ENCODE data around the gene GRB2.
"Not testable (repeated sequence)": the region's sequence is repeated elsewhere in the genome, so short reads cannot be mapped to it uniquely, and the experiment has no call there.

GRB2 gene

DNA sequence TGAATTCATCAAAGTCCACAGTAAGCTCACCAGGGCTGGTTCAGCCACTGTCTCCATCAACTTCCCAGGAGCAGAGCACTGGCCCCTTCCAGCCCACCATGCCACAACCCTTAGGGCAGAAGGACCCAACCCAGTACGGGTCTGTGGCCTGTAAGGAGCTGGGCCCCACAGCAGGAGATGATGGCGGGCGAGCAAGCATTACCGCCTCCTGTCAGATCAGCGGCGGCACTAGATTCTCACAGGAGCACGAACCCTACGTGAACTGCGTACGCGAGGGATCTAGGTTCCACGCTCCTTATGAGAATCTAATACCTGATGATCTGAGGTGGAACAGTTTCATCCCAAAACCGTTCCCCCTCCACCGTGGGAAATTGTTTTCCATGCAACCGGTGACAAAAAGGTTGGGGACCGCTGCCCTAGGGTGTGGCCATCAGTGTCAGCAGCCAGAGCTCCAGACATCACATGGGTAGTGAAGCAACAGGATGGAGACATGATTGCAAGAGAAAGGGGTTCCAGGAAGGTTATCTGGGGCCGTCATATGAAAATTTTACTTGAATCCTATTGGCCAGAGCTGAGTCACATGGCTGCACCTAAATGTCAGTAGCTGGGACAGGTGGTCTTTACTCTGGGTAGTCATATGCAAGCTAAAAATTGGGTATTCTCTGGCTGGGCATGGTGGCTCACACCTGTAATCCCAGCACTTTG lies 103.8 kb downstream of the GRB2 start:
- TF ChIP-seq TARDBP (IDR thresholded peaks at IDR 0.05), result no peak
- no peak for TF ChIP-seq HDGF (IDR thresholded peaks at IDR 0.05; ENCODE audit: borderline replicate concordance)
- no peak for TF ChIP-seq FOXA1 (IDR thresholded peaks at IDR 0.05)
- TF ChIP-seq ZNF384 (IDR thresholded peaks at IDR 0.05), result no peak
- TF ChIP-seq PKNOX1 (IDR thresholded peaks at IDR 0.05), result no peak
- no peak for TF ChIP-seq SUZ12 (IDR thresholded peaks at IDR 0.05)
- TF ChIP-seq CTBP1 (IDR thresholded peaks at IDR 0.05; ENCODE audit: borderline replicate concordance), result no peak
- no peak for TF ChIP-seq LEF1 (IDR thresholded peaks at IDR 0.05; ENCODE audit: borderline replicate concordance)
- no peak for TF ChIP-seq ELF4 (IDR thresholded peaks at IDR 0.05)
- TF ChIP-seq FOXK2 (IDR thresholded peaks at IDR 0.05), result no peak
- TF ChIP-seq BHLHE40 (IDR thresholded peaks at IDR 0.05; ENCODE audit: borderline replicate concordance), result no peak
- no peak for TF ChIP-seq NFRKB (IDR thresholded peaks at IDR 0.05)
- no peak for TF ChIP-seq SP1 (IDR thresholded peaks at IDR 0.05)
- TF ChIP-seq FOXM1 (IDR thresholded peaks at IDR 0.05; ENCODE audit: borderline replicate concordance), result no peak
- no peak for TF ChIP-seq L3MBTL2 (conservative IDR thresholded peaks at IDR 0.05)
- TF ChIP-seq ARNT (IDR thresholded peaks at IDR 0.05), result no peak
- ChIA-PET POLR2A (interaction anchor here (1.6 kb wide), 1 partner anchor 12 kb away, joined by 7 read pairs; the partner anchor contains the start of gene SLC25A19), CTCF (no interaction called here)
- no peak for DNase-seq (ENCODE audit: extremely low spot score)

- no peak for DNase-seq (ENCODE audit: extremely low spot score)
- ChIA-PET POLR2A (interaction anchor here (1.1 kb wide), 1 partner anchor 12 kb away, joined by 7 read pairs; the partner anchor contains the start of gene SLC25A19), CTCF (no interaction called here)
- TF ChIP-seq PKNOX1 (IDR thresholded peaks at IDR 0.05) (no peak), HDGF (IDR thresholded peaks at IDR 0.05; ENCODE audit: borderline replicate concordance) (no peak)
Measured at GRCh38 chr17:75301049-75301448, 104.4 kb downstream of the GRB2 start.

GRCh38 chr17:75300280-75300679 lies 105.2 kb downstream of the GRB2 start:
- ChIA-PET CTCF (interaction anchor here (0.6 kb wide), 2 partner anchors 99 to 118 kb away, joined by 5 to 7 read pairs; no protein-coding TSS in a partner anchor), POLR2A (interaction anchor here (1.1 kb wide), 1 partner anchor 11 kb away, joined by 7 read pairs; the partner anchor contains the start of gene SLC25A19)
- TF ChIP-seq FOXA1 (IDR thresholded peaks at IDR 0.05) (no peak), SP1 (IDR thresholded peaks at IDR 0.05) (no peak), LEF1 (IDR thresholded peaks at IDR 0.05; ENCODE audit: borderline replicate concordance) (no peak), TARDBP (IDR thresholded peaks at IDR 0.05) (no peak), BHLHE40 (IDR thresholded peaks at IDR 0.05; ENCODE audit: borderline replicate concordance) (no peak), NFRKB (IDR thresholded peaks at IDR 0.05) (no peak)
- DNase-seq (ENCODE audit: extremely low spot score), result no peak

DNA sequence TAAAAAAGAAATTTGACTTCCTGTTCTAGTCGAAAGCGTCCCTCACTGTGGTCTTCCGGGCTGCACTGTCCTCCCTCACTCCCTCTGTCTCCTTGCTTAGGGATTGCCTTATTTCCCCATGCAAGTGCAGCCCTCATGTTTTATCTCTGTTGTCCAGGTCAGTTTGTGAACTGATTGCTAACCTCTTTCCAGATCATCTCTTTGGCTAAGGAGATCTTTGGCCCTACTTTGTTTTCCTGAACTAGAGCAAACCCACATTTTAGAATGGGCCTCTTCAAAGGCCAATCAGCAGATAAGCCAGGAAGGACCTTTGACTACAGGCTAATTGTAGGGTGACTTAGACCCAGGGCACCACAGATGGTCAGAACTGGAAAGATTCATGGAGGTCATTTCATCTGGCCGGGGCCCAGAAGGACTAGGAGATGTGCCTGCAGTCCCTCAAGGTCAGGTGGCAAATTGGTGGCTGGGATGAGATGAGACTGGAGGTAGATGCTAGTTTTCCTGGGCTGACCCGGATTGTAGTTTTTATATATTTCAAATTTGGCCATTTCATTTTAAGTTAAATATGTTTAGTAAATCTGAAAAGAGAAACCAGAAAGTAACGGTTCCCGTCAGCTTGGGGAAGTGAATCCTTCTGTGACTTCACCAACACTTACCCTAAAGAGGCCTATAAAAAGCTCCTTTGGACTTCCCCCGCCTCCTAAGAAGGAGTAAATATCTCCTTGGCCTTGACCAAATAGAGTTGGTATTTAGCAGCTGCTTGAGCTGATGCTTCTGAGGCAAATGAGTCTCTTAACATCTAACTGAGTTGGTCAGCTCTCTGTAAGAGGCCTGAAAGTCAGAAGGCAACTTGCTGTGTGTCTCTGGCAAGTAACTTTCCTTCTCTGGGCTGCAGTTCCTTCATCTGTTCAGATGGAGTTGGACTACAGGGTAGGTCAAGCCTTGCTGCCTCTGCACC lies 110.0 kb downstream of the GRB2 start:
- ChIA-PET POLR2A (no interaction called here), CTCF (interaction anchor here (0.6 to 0.8 kb wide), 2 partner anchors 21 to 27 kb away, joined by 3 read pairs; no protein-coding TSS in a partner anchor)
- TF ChIP-seq FOXK2 (IDR thresholded peaks at IDR 0.05) (no peak), ELF4 (IDR thresholded peaks at IDR 0.05) (no peak), L3MBTL2 (conservative IDR thresholded peaks at IDR 0.05) (no peak), LEF1 (IDR thresholded peaks at IDR 0.05; ENCODE audit: borderline replicate concordance) (no peak), NFRKB (IDR thresholded peaks at IDR 0.05) (no peak), FOXM1 (IDR thresholded peaks at IDR 0.05; ENCODE audit: borderline replicate concordance) (no peak), FOXA1 (IDR thresholded peaks at IDR 0.05) (no peak), SP1 (IDR thresholded peaks at IDR 0.05) (no peak), HDGF (IDR thresholded peaks at IDR 0.05; ENCODE audit: borderline replicate concordance) (no peak), BHLHE40 (IDR thresholded peaks at IDR 0.05; ENCODE audit: borderline replicate concordance) (no peak)
- no peak for DNase-seq (ENCODE audit: extremely low spot score)

DNA sequence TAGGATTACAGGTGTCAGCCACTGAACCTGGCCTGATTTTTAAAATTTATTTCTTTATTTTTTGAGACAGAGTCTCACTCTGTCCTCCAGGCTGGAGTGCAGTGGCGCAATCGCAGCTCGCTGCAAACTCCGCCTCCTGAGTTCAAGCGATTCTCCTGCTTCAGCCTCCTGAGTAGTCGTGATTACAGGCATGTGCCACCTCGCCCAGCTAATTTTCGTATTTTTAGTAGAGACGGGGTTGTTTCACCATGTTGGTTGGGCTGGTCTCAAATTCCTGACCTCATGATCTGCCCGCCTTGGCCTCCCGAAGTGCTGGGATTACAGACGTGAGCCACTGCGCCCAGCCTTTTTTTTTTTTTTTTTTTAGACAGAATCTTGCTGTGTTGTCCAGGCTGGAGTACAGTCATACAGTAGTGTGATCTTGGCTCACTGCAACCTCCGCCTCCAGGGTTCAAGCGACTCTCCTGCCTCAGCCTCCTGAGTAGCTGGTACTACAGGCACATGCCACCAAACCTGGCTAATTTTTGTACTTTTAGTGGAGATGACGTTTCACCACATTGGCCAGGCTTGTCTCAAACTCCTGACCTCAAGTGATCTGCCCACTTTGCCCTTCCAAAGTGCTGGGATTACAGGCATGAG lies 112.5 kb downstream of the GRB2 start:
- ChIA-PET CTCF (interaction anchor here (0.6 to 1.9 kb wide), 2 partner anchors 22 to 272 kb away, joined by 3 to 5 read pairs; partner anchors contain the start of gene MIF4GD), POLR2A (interaction anchor here (2.0 kb wide), 1 partner anchor 22 kb away, joined by 8 read pairs; the partner anchor contains the start of gene MIF4GD)
- TF ChIP-seq ZNF384 (IDR thresholded peaks at IDR 0.05), result 0 out of 2 replicates have a peak, but pooled peaks have one; percentile 31
- DNase-seq (ENCODE audit: extremely low spot score), result not testable (repeated sequence)

DNA sequence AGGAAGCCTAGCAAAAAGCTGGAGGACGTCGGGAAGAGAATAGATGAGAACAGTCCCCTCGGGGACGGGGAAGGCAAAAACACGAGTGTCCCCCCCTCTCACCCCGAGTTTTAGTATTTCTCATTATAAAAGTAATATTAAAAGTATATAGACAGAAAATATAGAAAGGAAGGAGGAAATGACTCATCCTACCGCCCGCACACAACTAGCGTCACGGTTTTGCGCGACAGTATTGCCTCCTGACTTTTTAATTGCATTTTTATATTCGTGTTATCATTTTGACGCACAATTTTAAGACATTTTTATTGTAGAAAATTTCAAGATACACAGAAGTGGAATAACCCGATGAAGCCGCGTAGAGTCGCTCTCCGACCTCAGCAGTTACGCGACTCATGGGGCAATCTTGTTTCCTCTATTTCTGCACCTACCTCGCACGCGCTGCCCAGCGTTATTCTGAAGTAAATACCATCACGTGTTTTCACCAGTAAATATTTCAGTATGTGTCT lies 115.6 kb downstream of the GRB2 start:
- ChIA-PET CTCF (interaction anchor here (0.8 to 2.9 kb wide), 8 partner anchors 15 to 329 kb away, joined by 3 to 28 read pairs (median 3); partner anchors contain the start of gene MIF4GD), POLR2A (interaction anchor here (0.6 to 3.8 kb wide), 38 partner anchors 8 to 235 kb away, joined by 3 to 82 read pairs (median 5); partner anchors contain the start of genes ARMC7, GGA3, GRB2 and LLGL2)
- TF ChIP-seq L3MBTL2 (conservative IDR thresholded peaks at IDR 0.05), result no peak
- no peak for TF ChIP-seq ELF4 (IDR thresholded peaks at IDR 0.05)
- DNase-seq (ENCODE audit: extremely low spot score), result no peak
